IPS-NIHi7 (cell line): Measurements from ENCODE around the gene ERVK3-1.

Experiments used
- DNase-seq: peaks from one replicate; pipeline ENCODE4 v3.0.0; 2012; ENCODE audit warnings: mixed read lengths; ENCODE audit errors: extremely low spot score

Gene ERVK3-1

GRCh38 chr19:58364146-58364545 is 59.0 kb downstream of the ERVK3-1 start:
- no peak for DNase-seq
